Suprapubic skin (tissue), 4 donors: Measurements from ENCODE around the gene CRY2. TPM values are rescaled to one million over a fixed set of nuclear protein-coding genes. Genes with fewer than 3 reads are reported as not detected.
"Not testable (repeated sequence)": the region's sequence is repeated elsewhere in the genome, so short reads cannot be mapped to it uniquely, and the experiment has no call there.

ENCODE experiments used
- DNase-seq, 2 donors: peaks; one replicate each; pipeline ENCODE4 v3.0.0-alpha.2; 2019; ENCODE audit warnings: low spot score in 2 of 2
- H3K27ac ChIP-seq: fragments of 200-600 bp; sonication (generic); one replicate; pipeline ENCODE4 v1.5.1; 2019
- H3K27me3 ChIP-seq: fragments of 200-600 bp; sonication (generic); one replicate; pipeline ENCODE4 v1.5.1; 2019
- H3K36me3 ChIP-seq: fragments of 200-600 bp; sonication (generic); one replicate; pipeline ENCODE4 v1.5.1; 2019
- H3K4me1 ChIP-seq: fragments of 200-600 bp; sonication (generic); one replicate; pipeline ENCODE4 v1.5.1; 2019
- H3K4me3 ChIP-seq: fragments of 200-600 bp; sonication (generic); one replicate; pipeline ENCODE4 v1.5.1; 2019; ENCODE audit warnings: mild to moderate bottlenecking
- H3K9me3 ChIP-seq: fragments of 200-600 bp; sonication (generic); one replicate; pipeline ENCODE4 v1.5.1; 2019
- EP300 ChIP-seq: sonication (generic); formaldehyde crosslinking; IDR thresholded peaks from one replicate; pipeline ENCODE4 v1.6.1; 2017; ENCODE audit warnings: antibody characterized with exemption
- POLR2A ChIP-seq, 2 donors: fragments of 450-650 bp; IDR thresholded peaks; one replicate each; pipeline ENCODE4 v1.6.1; 2017; ENCODE audit warnings: antibody characterized with exemption in 2 of 2, mild to moderate bottlenecking in 2 of 2, moderate library complexity in 2 of 2
- POLR2AphosphoS5 ChIP-seq, 3 donors: sonication (generic); formaldehyde crosslinking; IDR thresholded peaks; one replicate each; pipeline ENCODE4 v1.6.1; 2017; ENCODE audit warnings: antibody characterized with exemption in 3 of 3
- WGBS: methylation state at CpG from one replicate; pipeline ENCODE4 v1.1.5; 2018; 5-methylcytosine and 5-hydroxymethylcytosine counted together
- total RNA-seq, 4 donors: library from RNA; depleted of rRNA; stranded (reverse); fragments of >200 nt; gene quantifications; one replicate each; pipeline ENCODE4 v1.1.0, GENCODE V29; 2016
- TF ChIP-seq, protein P1 (sequence below), 2 donors: fragments of 200-600 bp in 1 of 2; fragments of 450-650 bp in 1 of 2; sonication (generic) in 1 of 2; IDR thresholded peaks; one replicate each; pipeline ENCODE4 v1.5.1; 2016 to 2019; ENCODE audit warnings: antibody characterized with exemption in 2 of 2, mild to moderate bottlenecking in 1 of 2, moderate library complexity in 1 of 2

Gene CRY2
- total RNA-seq, 4 donors from 2014 or later: 86.1 to 141 (median 93.4) TPM

DNA sequence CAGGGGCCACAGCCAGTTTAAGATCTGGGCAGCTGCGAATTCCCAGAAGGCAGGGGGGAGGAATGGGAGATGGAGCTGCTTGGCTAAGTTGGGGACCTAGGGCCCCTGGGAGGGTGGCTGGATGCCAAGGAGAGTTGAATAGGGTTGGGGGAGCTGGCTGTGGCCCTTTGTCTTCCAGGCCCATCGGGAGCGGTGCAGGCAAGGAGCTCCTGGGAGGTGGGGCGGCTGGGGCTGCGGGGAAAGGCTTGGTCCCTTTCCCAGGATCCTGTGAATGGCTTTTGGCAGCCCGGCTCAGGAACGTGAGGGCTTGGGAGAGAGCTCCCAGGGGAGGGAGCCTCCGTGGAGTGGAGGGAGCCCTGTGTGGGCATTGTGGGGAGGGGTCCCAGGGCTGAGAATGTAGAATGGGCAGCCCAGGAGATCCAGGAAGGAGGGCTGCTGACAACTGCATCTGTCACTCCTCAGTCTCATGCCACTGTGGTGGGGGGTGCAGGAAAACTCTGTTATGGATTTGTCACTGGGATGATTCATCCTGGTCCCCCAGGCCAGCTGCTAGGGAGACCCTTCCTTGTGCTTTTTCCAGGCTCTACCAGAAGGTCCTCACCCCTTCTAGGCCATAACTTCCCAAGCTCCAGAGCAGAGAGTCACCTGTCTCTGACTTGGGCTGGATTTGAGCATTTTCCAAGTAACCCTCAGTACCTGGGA, 53.8 kb downstream of the CRY2 start:
- H3K36me3 ChIP-seq: peaks cover 8% of the 10 kb centered on the region
- no peaks in the 10 kb centered on the region for H3K9me3 ChIP-seq
- H3K4me3 ChIP-seq: peak overlapping the region; percentile 56
- WGBS: 22% methylated on average over 7 of the region's 8 CpGs
- TF ChIP-seq POLR2A (IDR thresholded peaks at IDR 0.05): no peak
- TF ChIP-seq, protein P1, sequence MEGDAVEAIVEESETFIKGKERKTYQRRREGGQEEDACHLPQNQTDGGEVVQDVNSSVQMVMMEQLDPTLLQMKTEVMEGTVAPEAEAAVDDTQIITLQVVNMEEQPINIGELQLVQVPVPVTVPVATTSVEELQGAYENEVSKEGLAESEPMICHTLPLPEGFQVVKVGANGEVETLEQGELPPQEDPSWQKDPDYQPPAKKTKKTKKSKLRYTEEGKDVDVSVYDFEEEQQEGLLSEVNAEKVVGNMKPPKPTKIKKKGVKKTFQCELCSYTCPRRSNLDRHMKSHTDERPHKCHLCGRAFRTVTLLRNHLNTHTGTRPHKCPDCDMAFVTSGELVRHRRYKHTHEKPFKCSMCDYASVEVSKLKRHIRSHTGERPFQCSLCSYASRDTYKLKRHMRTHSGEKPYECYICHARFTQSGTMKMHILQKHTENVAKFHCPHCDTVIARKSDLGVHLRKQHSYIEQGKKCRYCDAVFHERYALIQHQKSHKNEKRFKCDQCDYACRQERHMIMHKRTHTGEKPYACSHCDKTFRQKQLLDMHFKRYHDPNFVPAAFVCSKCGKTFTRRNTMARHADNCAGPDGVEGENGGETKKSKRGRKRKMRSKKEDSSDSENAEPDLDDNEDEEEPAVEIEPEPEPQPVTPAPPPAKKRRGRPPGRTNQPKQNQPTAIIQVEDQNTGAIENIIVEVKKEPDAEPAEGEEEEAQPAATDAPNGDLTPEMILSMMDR (IDR thresholded peaks at IDR 0.05): no peak
- TF ChIP-seq EP300: no peak
- TF ChIP-seq POLR2AphosphoS5 (IDR thresholded peaks at IDR 0.05): no peak
- H3K4me1 ChIP-seq: peaks cover 20% of the 10 kb centered on the region
- peaks cover 3% of the 10 kb centered on the region for H3K27me3 ChIP-seq
- DNase-seq: no peak
- H3K27ac ChIP-seq: no peak overlapping the region

DNA sequence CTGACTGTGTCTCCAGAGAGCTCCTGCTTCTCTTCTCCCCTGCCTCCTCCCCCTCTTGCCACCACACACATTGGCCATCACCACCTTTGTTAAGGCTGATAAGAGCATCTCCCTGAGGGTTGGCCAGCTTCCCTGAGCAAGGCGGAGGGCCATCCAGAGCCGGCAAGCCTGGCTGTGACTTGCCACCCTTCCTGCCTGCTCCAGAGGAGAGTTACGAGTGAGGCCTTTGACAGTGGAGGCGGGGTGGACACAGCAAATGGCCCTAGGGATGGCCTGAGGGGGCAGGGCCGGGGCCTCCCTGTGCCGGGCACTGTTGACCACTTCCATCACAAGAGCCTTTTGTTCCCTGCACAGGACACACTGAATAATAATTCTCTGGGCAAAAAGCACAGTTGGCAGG, 54.4 kb downstream of the CRY2 start:
- Histone ChIP-seq H3K27me3 (peaks cover 2% of the 10 kb centered on the region), H3K36me3 (peaks cover 8% of the 10 kb centered on the region), H3K4me1 (peaks cover 23% of the 10 kb centered on the region), H3K9me3 (no peaks in the 10 kb centered on the region), H3K4me3 (no peak overlapping the region), H3K27ac (no peak overlapping the region)
- TF ChIP-seq POLR2A (IDR thresholded peaks at IDR 0.05): no peak
- TF ChIP-seq EP300: no peak
- TF ChIP-seq, protein P1 (IDR thresholded peaks at IDR 0.05): no peak
- TF ChIP-seq POLR2AphosphoS5 (IDR thresholded peaks at IDR 0.05): no peak
- 73% methylated on average over 2 of the region's 6 CpGs for WGBS
- DNase-seq: no peak

DNA sequence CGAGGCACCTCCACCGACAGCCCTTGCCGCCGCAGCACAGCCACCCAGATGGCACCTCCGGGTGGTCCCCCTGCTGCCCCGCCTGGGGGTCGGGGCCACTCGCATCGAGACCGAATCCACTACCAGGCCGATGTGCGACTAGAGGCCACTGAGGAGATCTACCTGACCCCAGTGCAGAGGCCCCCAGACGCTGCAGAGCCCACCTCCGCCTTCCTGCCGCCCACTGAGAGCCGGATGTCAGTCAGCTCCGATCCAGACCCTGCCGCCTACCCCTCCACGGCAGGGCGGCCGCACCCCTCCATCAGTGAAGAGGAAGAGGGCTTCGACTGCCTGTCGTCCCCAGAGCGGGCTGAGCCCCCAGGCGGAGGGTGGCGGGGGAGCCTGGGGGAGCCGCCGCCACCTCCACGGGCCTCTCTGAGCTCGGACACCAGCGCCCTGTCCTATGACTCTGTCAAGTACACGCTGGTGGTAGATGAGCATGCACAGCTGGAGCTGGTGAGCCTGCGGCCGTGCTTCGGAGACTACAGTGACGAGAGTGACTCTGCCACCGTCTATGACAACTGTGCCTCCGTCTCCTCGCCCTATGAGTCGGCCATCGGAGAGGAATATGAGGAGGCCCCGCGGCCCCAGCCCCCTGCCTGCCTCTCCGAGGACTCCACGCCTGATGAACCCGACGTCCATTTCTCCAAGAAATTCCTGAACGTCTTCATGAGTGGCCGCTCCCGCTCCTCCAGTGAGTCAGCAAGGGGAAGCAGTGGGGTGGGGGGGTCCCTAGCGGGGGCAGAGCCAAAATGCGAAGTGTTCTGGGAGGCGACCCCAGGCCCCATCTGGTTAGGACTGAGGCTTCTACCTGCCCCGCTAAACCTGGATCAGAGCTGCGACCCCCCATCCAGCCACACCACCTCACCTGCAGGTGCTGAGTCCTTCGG, 55.4 kb downstream of the CRY2 start:
- H3K4me1 ChIP-seq: peaks cover 33% of the 10 kb centered on the region

DNA sequence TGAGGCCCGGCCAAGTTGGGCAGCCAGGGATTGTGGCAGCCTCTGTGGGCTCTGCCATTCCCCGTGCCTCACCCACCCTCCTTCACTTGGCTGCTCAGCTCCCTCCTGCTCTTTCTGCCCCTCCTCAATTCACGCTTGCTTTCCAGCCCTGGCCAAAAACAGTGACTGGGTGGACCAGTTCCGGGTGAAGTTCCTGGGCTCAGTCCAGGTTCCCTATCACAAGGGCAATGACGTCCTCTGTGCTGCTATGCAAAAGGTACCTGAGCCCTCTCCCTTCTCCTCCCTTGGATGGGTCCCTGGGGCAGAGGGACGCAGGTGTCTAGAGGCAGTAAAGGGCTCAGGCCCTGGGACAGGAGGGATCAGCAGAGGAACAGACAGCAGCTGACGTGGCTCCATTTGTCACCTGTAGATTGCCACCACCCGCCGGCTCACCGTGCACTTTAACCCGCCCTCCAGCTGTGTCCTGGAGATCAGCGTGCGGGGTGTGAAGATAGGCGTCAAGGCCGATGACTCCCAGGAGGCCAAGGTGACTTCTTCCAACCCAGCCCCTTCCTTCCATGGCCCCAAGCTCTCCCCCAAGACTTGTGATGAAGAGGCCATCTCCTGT, 57.1 kb downstream of the CRY2 start:
- Histone ChIP-seq H3K4me3 (no peak overlapping the region), H3K36me3 (peaks cover 13% of the 10 kb centered on the region), H3K4me1 (peaks cover 32% of the 10 kb centered on the region), H3K9me3 (no peaks in the 10 kb centered on the region), H3K27ac (no peak overlapping the region), H3K27me3 (no peaks in the 10 kb centered on the region)
- TF ChIP-seq POLR2A (IDR thresholded peaks at IDR 0.05): no peak
- 73% methylated on average over 14 of the region's 15 CpGs for WGBS
- no peak for DNase-seq

More for the DNA sequence above, 55.4 kb downstream of the CRY2 start:
- Histone ChIP-seq H3K27ac (no peak overlapping the region), H3K27me3 (no peaks in the 10 kb centered on the region), H3K9me3 (no peaks in the 10 kb centered on the region), H3K4me3 (no peak overlapping the region), H3K36me3 (peaks cover 8% of the 10 kb centered on the region)
- no peak for DNase-seq
- TF ChIP-seq POLR2AphosphoS5 (IDR thresholded peaks at IDR 0.05): no peak
- TF ChIP-seq POLR2A (IDR thresholded peaks at IDR 0.05): no peak
- TF ChIP-seq, protein P1 (IDR thresholded peaks at IDR 0.05): no peak
- TF ChIP-seq EP300: no peak
- WGBS: 90% methylated on average over 29 of the region's 56 CpGs

DNA sequence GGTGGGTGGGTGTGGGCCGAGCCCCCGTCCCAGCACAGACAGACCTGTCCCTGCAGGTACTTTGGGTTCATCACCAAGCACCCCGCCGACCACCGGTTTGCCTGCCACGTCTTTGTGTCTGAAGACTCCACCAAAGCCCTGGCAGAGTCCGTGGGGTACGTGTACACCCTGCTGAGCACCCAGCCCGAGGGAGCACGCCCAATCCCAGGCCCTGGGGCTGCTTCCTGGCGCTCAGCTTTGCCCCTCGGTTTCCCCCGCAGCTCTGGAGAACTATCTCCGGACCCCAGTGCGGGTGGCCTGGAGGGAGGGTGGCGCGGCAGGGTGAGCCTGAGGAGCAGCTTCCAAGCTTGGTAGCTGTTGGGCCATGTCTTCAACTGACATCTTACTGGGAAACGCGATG, 57.8 kb downstream of the CRY2 start:
- Histone ChIP-seq H3K36me3 (peaks cover 20% of the 10 kb centered on the region), H3K27me3 (no peaks in the 10 kb centered on the region), H3K27ac (no peak overlapping the region), H3K4me3 (no peak overlapping the region), H3K4me1 (peaks cover 28% of the 10 kb centered on the region), H3K9me3 (no peaks in the 10 kb centered on the region)
- 83% methylated on average over 10 of the region's 19 CpGs for WGBS
- no peak for TF ChIP-seq POLR2A (IDR thresholded peaks at IDR 0.05)
- TF ChIP-seq EP300: no peak
- TF ChIP-seq POLR2AphosphoS5 (IDR thresholded peaks at IDR 0.05): no peak
- TF ChIP-seq, protein P1 (IDR thresholded peaks at IDR 0.05): no peak
- no peak for DNase-seq

DNA sequence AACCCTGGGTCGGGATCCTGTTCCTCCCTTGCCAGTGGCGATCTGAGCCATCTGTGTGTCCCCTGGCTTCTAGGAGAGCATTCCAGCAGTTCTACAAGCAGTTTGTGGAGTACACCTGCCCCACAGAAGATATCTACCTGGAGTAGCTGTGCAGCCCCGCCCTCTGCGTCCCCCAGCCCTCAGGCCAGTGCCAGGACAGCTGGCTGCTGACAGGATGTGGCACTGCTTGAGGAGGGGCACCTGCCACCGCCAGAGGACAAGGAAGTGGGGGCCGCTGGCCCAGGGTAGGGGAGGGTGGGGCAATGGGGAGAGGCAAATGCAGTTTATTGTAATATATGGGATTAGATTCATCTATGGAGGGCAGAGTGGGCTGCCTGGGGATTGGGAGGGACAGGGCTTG, 58.3 kb downstream of the CRY2 start:
- Histone ChIP-seq H3K36me3 (peaks cover 25% of the 10 kb centered on the region), H3K4me1 (peaks cover 24% of the 10 kb centered on the region)
- H3K9me3 ChIP-seq, H3K4me3 ChIP-seq, H3K27ac ChIP-seq, H3K27me3 ChIP-seq, DNase-seq: not testable (repeated sequence)
- 63% methylated on average over 4 of the region's 6 CpGs for WGBS
